ENCODE data around the gene COX6A1.
A peak's percentile ranks its signal among the peaks of the same experiment; 100 is the strongest.

The COX6A1 gene

DNA sequence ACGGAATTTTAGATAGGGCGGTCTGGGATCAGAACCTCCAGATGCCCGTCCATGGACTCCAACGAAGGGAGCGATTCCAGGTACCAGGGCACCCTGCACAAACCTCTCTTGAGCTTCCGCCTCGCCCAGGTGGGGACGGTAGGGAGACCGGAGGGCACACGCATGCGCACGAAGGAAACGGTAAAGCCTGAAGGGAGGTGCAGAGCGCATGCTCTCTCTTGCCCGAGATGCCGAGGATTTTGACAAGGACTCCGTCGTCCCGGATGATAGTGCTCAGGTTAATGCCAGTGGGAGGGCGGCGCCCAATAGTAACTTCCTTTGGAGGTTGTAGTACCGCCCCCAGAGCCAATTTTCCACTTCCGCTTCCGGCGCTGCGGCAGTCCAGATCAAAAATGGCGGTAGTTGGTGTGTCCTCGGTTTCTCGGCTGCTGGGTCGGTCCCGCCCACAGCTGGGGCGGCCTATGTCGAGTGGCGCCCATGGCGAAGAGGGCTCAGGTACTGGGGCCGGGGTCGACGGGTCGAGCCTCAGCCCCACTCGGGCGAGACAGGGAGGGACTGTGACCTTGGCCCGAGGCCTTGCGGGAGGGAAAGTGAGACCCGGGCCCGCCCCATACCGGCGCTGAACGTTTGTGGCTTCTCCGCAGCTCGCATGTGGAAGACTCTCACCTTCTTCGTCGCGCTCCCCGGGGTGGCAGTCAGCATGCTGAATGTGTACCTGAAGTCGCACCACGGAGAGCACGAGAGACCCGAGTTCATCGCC is at the start of gene COX6A1:
COX6A1 (plus strand) TSS at position 379 of the 760 bp plus-strand sequence; CDS start at position 393, 14 bp downstream.
- DNase-seq: peak; percentile 97
- ATAC-seq: peak; percentile 99

DNA sequence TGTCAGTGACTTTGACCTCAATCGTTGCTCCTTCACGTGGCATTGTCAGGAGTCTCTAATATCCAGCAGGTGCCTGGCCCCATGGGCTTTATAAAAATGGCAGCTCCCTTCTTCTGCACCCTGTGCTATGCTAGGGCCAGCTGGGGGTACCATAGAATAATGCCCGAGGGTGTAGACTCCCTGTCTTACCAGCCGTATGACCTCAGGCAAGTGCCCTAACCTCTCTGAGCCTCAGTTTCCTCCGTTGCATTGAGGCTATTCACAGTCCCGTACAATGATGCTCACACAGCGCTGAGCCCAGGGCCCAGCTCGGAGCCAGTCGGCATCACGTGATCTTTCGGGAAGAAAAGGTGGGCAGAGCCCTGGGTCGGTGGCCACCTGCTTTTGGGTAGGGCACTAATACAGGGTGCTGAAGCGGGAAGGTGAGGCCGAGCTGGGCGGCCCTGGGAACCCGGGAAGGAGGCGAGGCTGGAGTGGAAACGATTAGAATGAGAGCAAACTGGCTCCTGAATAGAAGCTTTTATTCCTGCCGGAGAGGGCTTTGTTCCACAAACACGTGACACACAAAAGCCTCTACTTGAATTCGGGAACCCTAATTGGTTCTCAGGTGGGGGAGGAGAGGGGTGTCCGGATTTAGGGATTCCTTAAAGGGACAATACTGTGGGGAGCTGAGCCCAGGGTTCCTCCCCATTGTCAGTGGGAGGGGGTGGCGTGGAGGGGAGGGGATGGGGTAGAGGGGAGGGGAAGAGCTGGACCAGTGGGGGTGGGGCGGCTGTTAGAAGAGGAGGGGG is 49.0 kb upstream of the COX6A1 start:
- no peak for DNase-seq
- ATAC-seq: no peak

DNA sequence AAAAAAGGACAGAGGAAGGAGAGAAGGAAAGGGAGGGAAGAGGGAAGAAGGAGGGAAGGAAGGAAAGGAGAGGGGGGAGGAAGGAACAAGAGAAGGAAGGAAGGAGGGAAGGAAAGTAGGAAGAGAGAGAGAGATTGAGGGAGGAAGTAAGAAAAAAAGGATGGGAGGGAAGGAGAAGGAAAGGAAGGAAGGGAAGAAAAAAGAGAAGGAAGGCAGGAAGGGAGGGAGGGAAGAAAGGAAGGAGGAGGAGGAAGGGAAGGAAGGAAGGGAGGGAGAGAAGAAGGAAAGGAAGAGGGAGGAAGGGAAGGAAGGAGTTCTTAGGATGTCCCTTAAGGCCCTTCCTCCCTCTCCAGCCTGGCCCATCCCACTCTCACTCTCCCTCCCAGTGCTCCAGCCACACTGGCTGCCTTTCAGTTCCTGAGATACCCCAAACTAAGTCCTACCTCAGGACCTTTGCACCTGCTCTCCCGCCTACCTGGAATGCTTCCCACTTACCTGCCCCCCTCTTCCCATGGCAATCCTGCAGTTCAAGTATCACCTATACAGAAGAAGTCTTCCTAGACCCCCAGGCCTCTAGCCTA is 47.3 kb upstream of the COX6A1 start:
- DNase-seq: no peak
- ATAC-seq: no peak

DNA sequence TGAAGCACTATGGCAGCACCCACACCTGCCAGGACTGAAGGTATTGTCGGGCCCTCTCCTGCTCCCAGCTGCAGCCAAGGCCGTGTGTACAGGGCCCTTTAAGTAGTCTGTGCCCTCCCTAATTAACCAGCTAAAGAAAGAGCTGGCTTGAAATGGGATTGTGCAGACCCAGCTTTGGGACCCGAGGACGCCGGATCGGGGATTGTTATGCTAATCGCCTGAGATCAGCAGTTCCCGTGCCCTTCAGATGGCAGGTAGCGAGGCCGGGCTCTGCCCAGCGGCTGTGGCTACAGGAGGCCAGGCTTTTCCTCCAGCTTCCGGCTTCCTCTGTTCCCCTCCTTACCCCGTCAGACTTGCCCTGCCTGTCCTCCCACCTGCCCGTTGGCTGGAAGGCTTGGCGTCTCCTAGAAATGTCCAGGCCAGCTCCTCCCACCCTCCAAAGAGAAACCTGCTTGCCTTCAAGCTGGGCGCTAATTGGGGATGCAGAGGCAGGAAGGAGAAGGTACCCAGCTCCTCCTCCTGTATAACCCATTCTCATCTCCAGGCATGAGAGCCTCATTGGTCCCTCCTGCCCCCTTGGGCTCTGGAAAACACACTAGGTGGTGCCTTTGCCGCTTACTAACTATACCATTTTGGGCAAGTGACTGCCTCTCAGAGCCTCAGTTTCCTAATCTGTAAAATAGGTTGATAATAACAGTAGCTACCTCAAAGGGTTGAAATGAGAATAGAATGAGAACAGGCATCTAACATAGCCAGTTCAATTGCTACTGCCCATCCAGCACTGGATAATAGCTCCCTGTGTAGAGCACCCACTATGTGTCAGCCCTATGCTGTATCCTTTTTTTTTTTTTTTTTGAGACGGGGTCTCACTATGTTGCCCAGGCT is 43.2 kb upstream of the COX6A1 start:
- ATAC-seq (no peak), DNase-seq (no peak)

DNA sequence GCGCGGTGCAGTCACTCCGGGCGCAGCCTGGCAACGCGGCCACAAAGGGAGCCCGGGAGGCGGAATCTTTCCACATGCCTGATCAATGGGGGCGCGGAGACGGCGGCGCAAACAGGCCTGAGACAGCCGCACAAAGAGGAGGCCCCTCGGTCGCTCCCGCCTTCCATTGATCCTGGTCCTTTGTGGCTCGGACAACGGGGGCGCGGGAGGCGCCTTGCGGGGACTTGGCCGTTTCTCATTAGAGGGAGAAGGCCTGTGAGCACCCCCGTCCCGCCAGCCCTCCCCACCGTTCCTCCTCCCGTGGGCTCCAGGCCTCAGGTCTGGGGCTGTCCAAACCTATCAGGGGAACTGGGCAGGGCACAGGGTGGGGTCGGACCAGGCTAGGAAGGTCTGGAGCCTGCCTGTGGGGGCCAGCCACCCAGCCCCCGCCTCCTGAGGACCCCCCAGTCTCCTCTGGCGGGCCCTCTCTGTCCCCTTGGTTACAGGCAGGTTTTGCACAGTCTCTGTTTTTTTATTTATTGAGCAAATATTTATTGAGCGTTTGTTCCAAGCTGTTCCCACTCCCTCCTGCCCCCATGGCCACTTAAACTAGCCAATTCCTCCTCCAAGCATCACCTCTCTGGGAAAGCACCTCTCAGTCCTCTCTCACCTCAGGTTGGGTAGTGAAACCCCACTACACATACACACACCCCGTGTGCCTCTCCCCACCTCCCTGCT is 39.9 kb upstream of the COX6A1 start:
- ATAC-seq: no peak
- no peak for DNase-seq

DNA sequence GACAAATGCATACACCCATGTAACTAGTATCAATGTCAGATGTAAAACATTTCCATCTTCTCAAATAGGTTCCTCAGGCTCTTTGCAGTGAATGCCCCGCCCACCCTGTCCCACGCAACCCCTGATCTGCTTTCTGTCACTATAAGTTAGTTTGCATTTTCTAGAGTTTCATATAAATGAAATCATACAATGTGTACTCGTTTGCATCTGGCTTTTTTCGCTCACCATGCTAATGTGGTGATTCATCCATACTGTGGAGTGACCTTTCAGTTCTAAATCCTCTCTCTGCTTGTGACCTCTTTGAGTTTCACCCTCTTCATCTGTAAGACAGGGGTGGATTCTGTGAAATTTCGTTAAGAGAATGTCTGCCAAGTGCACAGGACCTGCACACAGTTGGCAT is 38.4 kb upstream of the COX6A1 start:
- DNase-seq (peak; percentile 17), ATAC-seq (peak; percentile 92)

DNA sequence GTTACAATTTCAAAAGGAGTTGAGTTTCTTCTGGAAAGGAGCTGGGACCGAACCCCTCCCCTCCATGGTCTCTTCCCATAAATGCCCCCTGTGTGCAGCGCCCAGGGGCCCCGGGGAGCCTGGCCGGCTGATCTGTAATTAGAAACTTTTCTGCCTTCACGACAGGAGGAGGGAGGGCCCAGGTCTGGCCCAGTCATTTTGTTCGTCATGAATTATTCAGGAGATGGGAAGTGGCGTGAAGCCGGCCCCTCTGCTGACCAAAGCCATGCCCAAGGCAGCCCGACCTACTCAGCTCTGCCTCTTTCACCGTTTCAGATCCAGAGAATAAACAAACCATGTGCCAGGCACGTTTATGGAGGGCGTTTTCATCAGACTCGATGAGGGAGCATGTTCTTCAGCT is 35.7 kb upstream of the COX6A1 start:
- DNase-seq (no peak), ATAC-seq (no peak)

DNA sequence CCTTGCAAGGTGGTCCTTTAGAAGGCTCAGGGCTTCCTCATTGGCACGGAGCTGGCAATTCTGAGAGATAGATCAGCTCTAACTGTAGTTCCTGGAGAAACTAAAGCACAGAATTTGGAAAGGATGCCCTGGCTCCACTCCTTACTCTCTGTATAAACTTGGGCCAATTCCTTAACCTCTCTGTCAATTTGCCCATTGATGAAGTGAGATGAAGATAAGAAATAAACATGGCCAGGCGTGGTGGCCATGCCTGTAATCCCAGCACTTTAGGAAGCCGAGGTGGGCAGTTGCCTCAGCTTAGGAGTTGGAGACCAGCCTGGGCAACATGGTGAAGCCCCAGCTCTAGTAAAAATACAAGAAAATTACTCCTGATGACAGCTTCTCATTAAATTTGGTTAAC is 34.0 kb upstream of the COX6A1 start:
- DNase-seq (no peak), ATAC-seq (no peak)

DNA sequence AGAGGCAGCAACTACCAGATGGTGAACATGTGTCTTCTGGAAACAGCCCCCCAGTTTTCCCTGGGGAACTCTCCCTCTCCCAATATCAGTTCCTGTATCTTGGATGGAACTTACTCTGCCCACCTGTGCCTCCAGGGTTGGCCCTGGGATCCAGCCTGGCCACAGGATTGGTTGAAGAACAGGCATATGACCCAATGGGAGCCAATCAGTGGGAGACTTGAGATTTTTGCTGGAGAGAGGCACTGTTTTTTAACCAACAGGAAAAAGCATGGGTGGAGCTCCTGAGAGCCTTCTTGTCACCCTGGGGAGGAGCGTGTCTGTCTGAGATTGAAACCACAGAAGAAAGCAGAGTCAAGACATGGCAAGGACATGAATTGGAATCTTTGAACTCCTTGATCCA is 33.6 kb upstream of the COX6A1 start:
- ATAC-seq: no peak

DNA sequence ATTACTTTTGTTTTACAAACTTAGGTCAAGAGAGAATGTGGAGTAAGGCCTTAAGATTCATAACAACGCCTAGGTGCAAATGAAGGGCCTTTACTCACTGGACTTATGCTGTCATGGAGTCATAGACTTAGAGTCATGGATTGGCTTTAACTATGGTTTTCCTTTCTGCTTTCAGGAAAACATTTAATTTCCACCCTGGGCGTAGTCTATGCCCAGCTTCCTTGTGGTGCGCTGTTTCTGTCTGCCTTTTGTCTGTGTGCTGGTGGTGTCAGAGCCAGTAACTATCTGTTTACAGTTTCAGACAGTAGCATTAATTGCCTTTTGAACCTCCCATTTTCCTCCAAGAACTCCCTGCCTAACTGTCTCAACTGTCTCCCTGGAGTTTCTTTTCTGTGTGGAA is 31.8 kb upstream of the COX6A1 start:
- ATAC-seq (no peak), DNase-seq (no peak)

More for the DNA sequence above, 33.6 kb upstream of the COX6A1 start:
- no peak for DNase-seq

DNA sequence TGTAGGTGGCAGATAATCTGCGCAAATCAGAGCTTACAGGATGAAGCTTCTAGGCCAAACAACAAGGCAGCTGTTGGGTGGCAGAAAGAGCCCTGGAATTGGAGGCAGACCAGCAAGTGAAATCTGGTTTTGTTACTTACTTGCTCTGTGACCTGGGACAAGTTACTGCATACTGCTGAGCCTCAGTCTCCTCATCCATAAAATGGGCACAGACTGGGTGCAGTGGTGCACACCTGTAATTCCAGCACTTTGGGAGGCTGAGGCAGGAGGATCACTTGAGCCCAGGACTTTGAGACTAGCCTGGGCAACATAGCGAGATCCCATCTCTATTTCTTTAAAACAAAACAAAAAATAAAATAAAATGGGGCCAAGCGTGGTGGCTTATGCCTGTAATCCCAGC is 31.4 kb upstream of the COX6A1 start:
- DNase-seq: no peak
- no peak for ATAC-seq

DNA sequence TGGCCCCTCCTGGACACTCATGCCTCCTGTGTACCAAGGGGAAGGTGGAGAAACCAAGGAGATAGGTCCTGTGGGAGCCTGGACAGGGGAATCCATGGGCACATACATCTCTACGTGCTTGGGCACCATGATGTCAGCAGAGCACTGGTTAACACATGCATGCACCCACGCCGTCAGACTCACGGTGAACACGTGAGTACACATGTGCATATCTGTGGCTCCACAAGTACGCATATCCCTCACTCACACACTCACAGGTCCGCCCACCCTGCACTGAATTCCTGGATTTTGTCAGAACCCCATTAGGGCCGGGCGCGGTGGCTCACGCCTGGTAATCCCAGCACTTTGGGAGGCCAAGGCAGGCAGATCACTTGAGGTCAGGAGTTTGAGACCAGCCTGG is 29.1 kb upstream of the COX6A1 start:
- DNase-seq (no peak), ATAC-seq (no peak)

DNA sequence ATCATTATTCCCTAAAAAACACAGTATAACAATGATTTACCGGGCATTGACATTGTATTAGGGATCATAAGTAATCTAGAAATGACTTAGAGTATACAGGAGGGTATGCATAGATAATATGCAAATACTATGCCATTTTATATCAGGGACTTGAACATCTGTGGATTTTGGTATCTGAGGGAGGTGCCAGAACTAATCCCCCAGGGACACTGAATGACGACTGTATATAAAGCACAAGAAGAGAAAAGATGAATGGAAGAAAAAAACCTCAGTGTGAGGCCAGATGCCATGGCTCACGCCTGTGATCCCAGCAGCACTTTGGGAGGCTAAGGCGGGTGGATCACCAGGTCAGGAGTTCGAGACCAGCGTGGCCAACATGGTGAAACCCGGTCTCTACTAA is 25.5 kb upstream of the COX6A1 start:
- no peak for DNase-seq
- no peak for ATAC-seq

DNA sequence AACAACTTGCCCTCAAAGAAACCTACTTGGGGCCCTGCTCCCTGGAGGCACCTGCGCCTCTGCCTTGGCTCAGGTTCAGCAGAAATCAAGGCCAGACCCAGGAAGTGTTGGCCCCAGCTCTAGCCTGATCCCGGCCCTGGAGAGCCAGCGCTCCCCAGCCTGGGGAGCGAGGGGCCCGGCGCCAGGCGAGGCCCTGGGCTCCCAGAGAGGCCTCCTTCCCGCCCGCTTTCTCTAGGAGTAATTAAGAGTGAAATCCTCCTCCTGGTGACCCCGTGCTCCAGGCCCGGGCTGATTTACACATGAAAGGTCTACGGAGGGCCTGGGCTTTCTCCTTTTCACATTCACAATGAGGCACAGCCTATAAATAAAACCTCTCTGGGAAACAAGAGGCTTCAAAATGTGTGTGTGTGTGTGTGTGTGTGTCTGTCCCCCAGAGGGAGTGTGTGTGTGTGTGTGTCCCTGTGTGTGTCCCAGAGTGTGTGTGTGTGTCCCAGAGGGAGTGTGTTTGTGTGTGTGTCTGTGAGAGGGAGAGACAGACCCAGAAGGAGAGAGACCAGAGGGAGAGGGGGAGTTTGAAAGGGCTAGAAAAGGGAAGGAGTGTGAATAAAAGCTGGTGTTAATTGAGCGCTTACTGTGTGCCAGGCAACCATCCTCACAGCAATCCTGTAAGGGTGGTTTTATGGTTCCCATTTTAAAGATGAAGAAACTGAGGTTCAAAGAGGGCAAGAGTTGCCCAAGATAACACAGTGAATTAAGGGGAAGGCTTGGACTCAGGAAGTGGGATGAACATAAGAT is 23.8 kb upstream of the COX6A1 start:
- ATAC-seq: no peak
- DNase-seq: no peak

DNA sequence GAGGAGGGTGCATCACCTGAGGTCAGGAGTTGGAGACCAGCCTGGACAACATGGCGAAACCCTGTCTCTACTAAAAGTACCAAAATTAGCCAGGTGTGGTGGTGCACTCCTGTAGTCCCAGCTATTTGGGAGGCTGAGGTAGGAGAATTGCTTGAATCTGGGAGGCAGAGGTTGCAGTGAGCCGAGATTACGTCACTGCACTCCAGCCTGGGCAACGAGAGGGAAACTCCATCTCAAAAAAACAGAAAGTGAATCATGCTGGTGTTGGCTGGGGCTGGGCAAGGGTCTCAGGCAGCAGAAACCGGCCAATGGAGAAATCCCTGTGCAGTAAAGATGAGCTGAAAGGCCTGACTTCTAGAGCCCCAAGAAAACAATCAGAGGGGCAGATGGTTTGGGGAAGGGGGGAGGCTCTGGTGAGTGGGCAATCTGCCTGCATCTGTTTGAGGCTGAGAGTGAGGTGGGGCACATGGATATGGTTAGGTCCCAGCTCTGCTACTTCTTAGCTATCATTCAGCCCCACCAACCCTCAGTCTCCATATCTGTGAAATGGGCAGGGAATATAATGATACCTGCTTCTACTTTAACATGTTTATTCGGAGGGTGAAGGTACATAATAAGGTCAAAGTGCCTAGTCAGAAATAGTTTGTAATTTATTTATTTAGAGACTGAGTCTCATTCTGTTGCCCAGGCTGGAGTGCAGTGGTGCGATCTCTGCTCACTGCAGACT is 21.3 kb upstream of the COX6A1 start:
- DNase-seq: no peak
- no peak for ATAC-seq

DNA sequence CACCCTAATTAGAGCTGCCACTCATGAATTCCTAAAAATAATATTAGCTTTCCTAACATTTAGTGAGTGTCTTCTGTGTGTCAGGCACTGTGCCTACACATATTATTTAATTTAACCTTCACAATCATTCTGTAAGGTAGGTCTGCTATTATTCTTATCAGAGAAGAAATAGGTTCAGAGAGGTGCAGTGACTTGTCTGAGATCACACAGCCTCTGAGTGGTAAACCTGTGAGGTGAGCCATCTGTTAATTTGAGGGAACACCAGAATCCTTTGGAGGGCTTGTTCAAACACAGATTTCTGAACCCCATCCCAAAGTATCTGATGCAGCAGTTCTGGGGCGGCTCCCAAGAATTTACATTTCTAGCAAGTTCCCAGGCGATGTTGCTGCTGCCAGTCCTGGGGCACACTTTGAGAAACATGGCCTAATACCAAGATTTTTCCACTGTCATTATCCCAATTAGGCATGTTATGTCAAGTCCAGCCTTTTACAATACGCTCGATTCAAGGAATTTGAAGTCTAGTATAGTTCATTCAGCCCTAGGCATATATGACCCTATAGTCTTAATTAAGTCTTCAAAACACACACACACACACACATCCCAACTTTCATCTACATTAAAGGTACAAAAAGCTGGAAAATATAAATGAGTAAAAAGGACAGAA is 19.9 kb upstream of the COX6A1 start:
- DNase-seq (no peak), ATAC-seq (no peak)

DNA sequence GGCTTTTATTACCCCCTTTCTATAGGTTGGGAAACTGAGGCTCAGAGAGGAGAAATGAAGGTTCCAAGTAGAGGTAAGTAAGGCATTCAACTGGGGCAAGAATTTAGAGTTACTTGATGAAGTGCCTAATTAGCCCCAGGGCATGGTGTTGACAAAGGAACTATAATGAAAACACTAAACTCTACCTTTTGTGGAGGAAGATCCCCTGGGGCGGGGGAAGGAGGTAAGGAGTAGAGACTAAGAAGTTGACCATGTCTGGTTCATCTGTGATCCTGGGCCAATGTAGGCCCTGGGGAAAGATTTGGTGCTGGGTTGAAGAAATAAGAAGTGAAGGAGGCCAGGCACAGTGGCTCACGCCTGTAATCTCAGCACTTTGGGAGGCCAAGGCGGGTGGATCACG is 16.2 kb upstream of the COX6A1 start:
- DNase-seq (no peak), ATAC-seq (no peak)

DNA sequence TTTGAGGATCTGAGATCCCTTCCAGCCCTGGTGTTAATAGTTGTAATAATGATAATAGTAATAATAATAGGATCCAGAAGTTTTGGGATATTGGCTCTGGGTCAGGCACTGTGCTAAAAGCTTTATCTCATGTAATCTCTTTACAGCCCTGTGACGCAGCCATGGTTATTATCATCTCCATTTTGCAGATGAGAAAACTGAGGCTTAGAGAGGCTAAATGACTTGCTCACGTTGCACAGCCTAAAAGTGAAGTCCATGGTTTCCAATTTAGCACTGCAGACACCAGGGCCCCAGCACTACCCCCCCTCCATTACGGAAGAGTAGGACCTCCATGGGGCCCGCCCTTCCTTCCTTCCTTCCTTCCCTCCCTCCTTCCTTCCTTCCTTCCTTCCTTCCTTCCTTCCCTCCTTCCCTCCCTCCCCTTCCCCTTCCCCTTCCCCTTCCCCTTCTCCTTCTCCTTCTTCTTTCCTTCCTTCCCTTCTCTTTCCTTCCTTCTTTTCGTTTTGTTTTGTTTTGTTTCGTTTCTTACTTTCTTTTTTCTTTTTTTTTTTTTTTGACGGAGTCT is 14.9 kb upstream of the COX6A1 start:
- DNase-seq: no peak
- no peak for ATAC-seq

DNA sequence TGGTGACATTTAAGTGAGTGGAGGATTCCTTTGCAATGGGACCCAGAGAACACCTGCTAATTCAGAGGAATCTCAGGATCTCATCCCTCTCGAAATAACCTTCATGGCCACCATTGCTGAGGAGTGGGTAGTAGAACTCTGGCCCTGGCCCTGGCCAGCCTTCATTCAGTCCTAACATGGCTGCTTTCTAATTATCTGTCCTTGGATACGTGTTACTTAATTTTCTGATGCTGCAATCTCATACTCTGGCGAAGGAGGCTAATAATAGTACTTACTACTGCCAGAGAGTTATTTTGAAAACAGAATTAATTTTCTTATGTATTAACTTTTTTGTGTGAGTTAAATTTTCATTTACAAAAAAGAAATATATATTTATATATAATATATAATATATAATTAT is 12.1 kb upstream of the COX6A1 start:
- no peak for DNase-seq
- ATAC-seq: no peak
